AG09319 (cell line): ENCODE measurements around the gene FAM107B.
"Not testable (repeated sequence)": the region's sequence is repeated elsewhere in the genome, so short reads cannot be mapped to it uniquely, and the experiment has no call there.

Experiments
- DNase-seq: peaks from one replicate; pipeline ENCODE4 v3.0.0-alpha.2; 2010; ENCODE audit warnings: low read depth; ENCODE audit errors: extremely low read depth
- CTCF ChIP-seq: IDR thresholded peaks from 2 replicates; pipeline ENCODE4 v1.5.1; 2011; ENCODE audit warnings: low read depth, mild to moderate bottlenecking, inconsistent platforms, low read length, moderate library complexity

FAM107B gene

GRCh38 chr10:14717552-14717951, 57.1 kb downstream of the FAM107B start:
- no peak for DNase-seq
- TF ChIP-seq CTCF: no peak

GRCh38 chr10:14712991-14713424, 61.7 kb downstream of the FAM107B start:
- DNase-seq: no peak

GRCh38 chr10:14709344-14709743, 65.4 kb downstream of the FAM107B start:
- DNase-seq: not testable (repeated sequence)

More at GRCh38 chr10:14712991-14713424, 61.7 kb downstream of the FAM107B start:
- no peak for TF ChIP-seq CTCF

GRCh38 chr10:14707481-14707880, 67.2 kb downstream of the FAM107B start:
- TF ChIP-seq CTCF: no peak
- DNase-seq: no peak

- TF ChIP-seq CTCF: no peak
Measured at GRCh38 chr10:14705548-14706230, 69.0 kb downstream of the FAM107B start.

GRCh38 chr10:14703631-14704001, 71.1 kb downstream of the FAM107B start:
- TF ChIP-seq CTCF: no peak

More at GRCh38 chr10:14705548-14706230, 69.0 kb downstream of the FAM107B start:
- DNase-seq: no peak

GRCh38 chr10:14701466-14701865, 73.2 kb downstream of the FAM107B start:
- DNase-seq: no peak

More at GRCh38 chr10:14703631-14704001, 71.1 kb downstream of the FAM107B start:
- DNase-seq: no peak

More at GRCh38 chr10:14701466-14701865, 73.2 kb downstream of the FAM107B start:
- no peak for TF ChIP-seq CTCF
